IMR-90 (cell line): Measurements from ENCODE around the gene FOXP4. TPM values are rescaled to one million over a fixed set of nuclear protein-coding genes. Genes with fewer than 3 reads are reported as not detected.

Source experiments
- ATAC-seq: fragments of 200-7000 bp; cut with Tn5 transposase; 2 replicates; pipeline ENCODE4 v1.9.1; 2020; ENCODE audit warnings: low read depth, mild to moderate bottlenecking, moderate library complexity
- BruUV-seq: library from RNA; stranded (reverse); fragments of 400-500 nt; replicated peaks from 2 replicates; lab custom pipeline; 2021; lab: Mats Ljungman, UMichigan
- CTCF ChIA-PET: fragments of 300-600 bp; formaldehyde crosslinking; extraction: SDS; loops from one replicate; lab custom pipeline; 2021; ENCODE audit warnings: antibody characterized with exemption; lab: Yijun Ruan, JAX
- POLR2A ChIA-PET: fragments of 300-600 bp; sonication (Branson Sonifier 250); formaldehyde crosslinking; loops from one replicate; lab custom pipeline; 2022; ENCODE audit warnings: antibody characterized with exemption; ENCODE audit not compliant: unreplicated experiment; lab: Charles Lee
- DNase-seq: peaks from one replicate; pipeline ENCODE4 v3.0.0; 2013
- H2AFZ ChIP-seq: replicated peaks from 2 replicates; pipeline ENCODE3; 2013; ENCODE audit warnings: low read length, mild to moderate bottlenecking; ENCODE audit not compliant: poor library complexity
- H2AK5ac ChIP-seq: 2 replicates; pipeline ENCODE4 v1.6.1; 2013; ENCODE audit warnings: low read depth, low read length, inconsistent platforms
- H2AK9ac ChIP-seq: replicated peaks from 2 replicates; pipeline ENCODE3; 2013; ENCODE audit warnings: mild to moderate bottlenecking, low read depth, low read length, moderate library complexity; ENCODE audit not compliant: poor library complexity
- H2BK120ac ChIP-seq: 2 replicates; pipeline ENCODE4 v1.6.1; 2013; ENCODE audit warnings: low read depth, low read length, inconsistent platforms
- H2BK15ac ChIP-seq: 3 replicates; pipeline ENCODE4 v1.6.1; 2013; ENCODE audit warnings: low read depth, low read length, inconsistent platforms
- H2BK20ac ChIP-seq: 2 replicates; pipeline ENCODE4 v1.6.1; 2013; ENCODE audit warnings: low read depth, mild to moderate bottlenecking, inconsistent platforms, low read length, moderate library complexity
- H2BK5ac ChIP-seq: 2 replicates; pipeline ENCODE4 v1.6.1; 2013; ENCODE audit warnings: mild to moderate bottlenecking, low read depth, low read length, inconsistent platforms; ENCODE audit not compliant: poor library complexity, severe bottlenecking
- H3K14ac ChIP-seq: replicated peaks from 2 replicates; pipeline ENCODE4 v1.6.1; 2013; ENCODE audit warnings: low read depth, low read length, inconsistent platforms
- H3K18ac ChIP-seq: 2 replicates; pipeline ENCODE4 v1.6.1; 2013; ENCODE audit warnings: low read depth, low read length, control low read depth
- H3K23ac ChIP-seq: 2 replicates; pipeline ENCODE4 v1.6.1; 2013; ENCODE audit warnings: low read depth, low read length, inconsistent platforms
- H3K27ac ChIP-seq: 2 replicates; pipeline ENCODE4 v1.5.1; 2013; ENCODE audit warnings: mild to moderate bottlenecking, control low read depth, low read length; ENCODE audit not compliant: insufficient read depth
- H3K27me3 ChIP-seq: 2 replicates; pipeline ENCODE4 v1.6.1; 2013; ENCODE audit warnings: low read length; ENCODE audit not compliant: control insufficient read depth, insufficient read depth
- H3K36me3 ChIP-seq: 2 replicates; pipeline ENCODE4 v1.6.1; 2013; ENCODE audit warnings: low read length, mixed read lengths; ENCODE audit not compliant: control insufficient read depth, insufficient read depth
- H3K4ac ChIP-seq: 2 replicates; pipeline ENCODE4 v1.6.1; 2013; ENCODE audit warnings: low read depth, low read length, inconsistent platforms
- H3K4me1 ChIP-seq: 2 replicates; pipeline ENCODE4 v1.6.1; 2013; ENCODE audit warnings: low read length, mixed read lengths; ENCODE audit not compliant: control insufficient read depth, insufficient read depth
- H3K4me2 ChIP-seq: 2 replicates; pipeline ENCODE4 v1.6.1; 2013; ENCODE audit warnings: low read depth, mild to moderate bottlenecking, control low read depth, low read length, moderate library complexity
- H3K4me3 ChIP-seq: 2 replicates; pipeline ENCODE4 v1.5.1; 2013; ENCODE audit warnings: low read depth, mild to moderate bottlenecking, control low read depth, low read length, moderate library complexity; ENCODE audit not compliant: insufficient read depth
- H3K56ac ChIP-seq: 2 replicates; pipeline ENCODE4 v1.6.1; 2013; ENCODE audit warnings: low read length, inconsistent platforms; ENCODE audit not compliant: insufficient read depth; ENCODE audit errors: extremely low read depth
- H3K79me1 ChIP-seq, 2 experiments: 2 replicates each; pipeline ENCODE4 v1.6.1; 2013; ENCODE audit warnings: low read length in 2 of 2, inconsistent platforms in 1 of 2, low read depth in 1 of 2
- H3K9ac ChIP-seq: 2 replicates; pipeline ENCODE4 v1.6.1; 2013; ENCODE audit warnings: low read depth, low read length, control low read depth
- H3K9me1 ChIP-seq: 2 replicates; pipeline ENCODE4 v1.6.1; 2013; ENCODE audit warnings: low read length, inconsistent platforms; ENCODE audit not compliant: insufficient read depth
- H3K9me3 ChIP-seq: 2 replicates; pipeline ENCODE4 v1.6.1; 2013; ENCODE audit warnings: low read length; ENCODE audit not compliant: control insufficient read depth, insufficient read depth
- H4K20me1 ChIP-seq: 2 replicates; pipeline ENCODE4 v1.6.1; 2013; ENCODE audit warnings: low read length, inconsistent platforms; ENCODE audit not compliant: insufficient read depth
- H4K5ac ChIP-seq: 2 replicates; pipeline ENCODE4 v1.6.1; 2013; ENCODE audit warnings: mild to moderate bottlenecking, low read depth, low read length, control low read depth
- H4K8ac ChIP-seq, 2 experiments: 2 replicates each; pipeline ENCODE4 v1.6.1; 2013; ENCODE audit warnings: low read depth in 2 of 2, low read length in 2 of 2, control low read depth in 1 of 2, inconsistent platforms in 1 of 2
- H4K91ac ChIP-seq: 2 replicates; pipeline ENCODE4 v1.6.1; 2013; ENCODE audit warnings: low read depth, low read length, inconsistent platforms; ENCODE audit not compliant: insufficient read depth
- CEBPB ChIP-seq: IDR thresholded peaks from 2 replicates; pipeline ENCODE4 v1.6.1; 2012; ENCODE audit warnings: low read depth, low read length, improper control_type of control experiment
- CHD1 ChIP-seq: IDR thresholded peaks from 2 replicates; pipeline ENCODE4 v1.6.1; 2012; ENCODE audit warnings: low read depth, low read length, improper control_type of control experiment
- CTCF ChIP-seq: conservative IDR thresholded peaks from 2 replicates; pipeline ENCODE4 v1.5.1; 2012; ENCODE audit warnings: mild to moderate bottlenecking, low read depth, low read length, improper control_type of control experiment
- ELK1 ChIP-seq: fragments of 150-350 bp; IDR thresholded peaks from 2 replicates; pipeline ENCODE4 v1.6.1; 2016; ENCODE audit warnings: low read depth, mild to moderate bottlenecking, low read length, moderate library complexity, borderline replicate concordance
- FOS ChIP-seq: fragments of 150-350 bp; IDR thresholded peaks from 2 replicates; pipeline ENCODE4 v1.6.1; 2016; ENCODE audit warnings: low read depth, low read length
- MAFK ChIP-seq: IDR thresholded peaks from 2 replicates; pipeline ENCODE4 v1.6.1; 2012; ENCODE audit warnings: low read depth, low read length, improper control_type of control experiment
- MAZ ChIP-seq: IDR thresholded peaks from 2 replicates; pipeline ENCODE4 v1.6.1; 2012; ENCODE audit warnings: low read depth, mild to moderate bottlenecking, low read length, improper control_type of control experiment, moderate library complexity, borderline replicate concordance
- MXI1 ChIP-seq: IDR thresholded peaks from 2 replicates; pipeline ENCODE4 v1.6.1; 2012; ENCODE audit warnings: low read depth, mild to moderate bottlenecking, low read length, moderate library complexity, borderline replicate concordance
- NFE2L2 ChIP-seq: fragments of 150-350 bp; IDR thresholded peaks from 2 replicates; pipeline ENCODE4 v1.6.1; 2016; ENCODE audit warnings: low read depth, mild to moderate bottlenecking, low read length
- POLR2A ChIP-seq: IDR thresholded peaks from 2 replicates; pipeline ENCODE4 v1.6.1; 2012; ENCODE audit warnings: mild to moderate bottlenecking, low read depth, low read length
- RAD21 ChIP-seq: IDR thresholded peaks from 2 replicates; pipeline ENCODE4 v1.6.1; 2012; ENCODE audit warnings: low read length, improper control_type of control experiment
- RFX5 ChIP-seq: IDR thresholded peaks from 2 replicates; pipeline ENCODE4 v1.8.0; 2012; ENCODE audit warnings: low read depth, mild to moderate bottlenecking, low read length, moderate library complexity
- SMC3 ChIP-seq: fragments of 150-350 bp; IDR thresholded peaks from 2 replicates; pipeline ENCODE4 v1.6.1; 2016; ENCODE audit warnings: low read depth, mild to moderate bottlenecking, antibody characterized with exemption, low read length, moderate library complexity
- WGBS, 2 experiments: methylation state at CpG; one replicate each; pipeline versions ENCODE4 v1.1.5 to v1.1.7; 2013; ENCODE audit warnings: missing lambda C conversion rate in 2 of 2; ENCODE audit not compliant: insufficient read length in 1 of 2; ENCODE audit errors: extremely low coverage in 2 of 2; 5-methylcytosine and 5-hydroxymethylcytosine counted together
- dilution Hi-C: fragments of 300-500 bp; cut with HindIII; formaldehyde crosslinking; loops from one replicate; pipeline ENCODE4 v1.14.3; 2018; ENCODE audit warnings: low sequenced_read_pairs; ENCODE audit not compliant: unreplicated experiment
- in situ Hi-C: fragments of 300-500 bp; cut with MboI; formaldehyde crosslinking; loops from 3 replicates; pipeline ENCODE4 v1.14.3; 2019; ENCODE audit warnings: low sequenced_read_pairs, inconsistent platforms, mixed read lengths
- intact Hi-C: fragments of 100-400 bp; cut with micrococcal nuclease; formaldehyde crosslinking; loops from 2 replicates; pipeline ENCODE4 v1.10.0; 2022
- polyA plus RNA-seq, 3 experiments: library from polyadenylated mRNA; depleted of rRNA; stranded (reverse); fragments of >200 nt; gene quantifications; 2 replicates each; pipeline ENCODE4 v1.2.3, GENCODE V29; 2012; ENCODE audit warnings: low replicate concordance in 1 of 3
- total RNA-seq: library from RNA; depleted of rRNA; stranded (reverse); fragments of >200 nt; gene quantifications from 2 replicates; pipeline ENCODE4 v1.2.3, GENCODE V29; 2012

FOXP4 gene
- total and polyA plus RNA-seq, 2 of the 4 experiments (the other 2 are of a cell fraction) = 0.72 to 9.5 TPM

GRCh38 chr6:41596807-41597206 is 50.6 kb downstream of the FOXP4 start:
- no TSS peak for BruUV-seq
- Histone ChIP-seq H3K36me3 (peaks cover 24% of the 10 kb centered on the region), H2AK9ac (no peak overlapping the region), H3K4me2 (no peak overlapping the region), H2AFZ (no peak overlapping the region), H2BK15ac (no peak overlapping the region), H4K8ac (no peak overlapping the region), H2AK5ac (no peak overlapping the region), H4K5ac (no peak overlapping the region), H3K9me3 (no peaks in the 10 kb centered on the region), H2BK120ac (no peak overlapping the region), H2BK20ac (no peak overlapping the region), H3K18ac (no peak overlapping the region), H3K14ac (no peak overlapping the region), H2BK5ac (no peak overlapping the region), H3K56ac (no peak overlapping the region), H3K4me3 (no peak overlapping the region), H3K9ac (no peak overlapping the region), H3K79me1 (no peaks in the 10 kb centered on the region), H3K4ac (no peak overlapping the region), H4K20me1 (peaks cover 6% of the 10 kb centered on the region), H3K27ac (no peak overlapping the region), H3K23ac (no peak overlapping the region), H3K27me3 (no peaks in the 10 kb centered on the region), H3K9me1 (no peaks in the 10 kb centered on the region), H3K4me1 (no peaks in the 10 kb centered on the region), H4K91ac (no peak overlapping the region)
- 93% methylated on average over 2 of the region's 11 CpGs; no CpG with 5 or more reads in 1 of the 2 experiments for WGBS, 2 experiments
- intact Hi-C loops = no loop called here
- POLR2A ChIA-PET = interaction anchor here (0.6 kb wide), 1 partner anchor 134 kb away, joined by 5 read pairs; no protein-coding TSS in a partner anchor
- no peak for ATAC-seq
- dilution Hi-C loops = no loop called here
- DNase-seq = no peak
- CTCF ChIA-PET = no interaction called here
- in situ Hi-C loops = no loop called here
- no peak for TF ChIP-seq POLR2A
- TF ChIP-seq CHD1 = no peak
- TF ChIP-seq MAZ = no peak
- no peak for TF ChIP-seq RAD21
- no peak for TF ChIP-seq MXI1
- TF ChIP-seq RFX5 = no peak
- no peak for TF ChIP-seq SMC3
- no peak for TF ChIP-seq CTCF
- TF ChIP-seq MAFK = no peak
- no peak for TF ChIP-seq NFE2L2
- TF ChIP-seq FOS = no peak
- TF ChIP-seq ELK1 = no peak
- TF ChIP-seq CEBPB = no peak
